Panc1 (cell line): ENCODE measurements around the gene TMEM254. TPM values are rescaled to one million over a fixed set of nuclear protein-coding genes. Genes with fewer than 3 reads are reported as not detected.

ENCODE experiments used
- ATAC-seq: fragments of 200-7000 bp; cut with Tn5 transposase; 2 replicates; pipeline ENCODE4 v1.9.1; 2020; ENCODE audit warnings: mild to moderate bottlenecking, moderate library complexity
- BruUV-seq: library from RNA; stranded (reverse); fragments of 400-500 nt; replicated peaks from 2 replicates; lab custom pipeline; 2021; lab: Mats Ljungman, UMichigan
- CTCF ChIA-PET: fragments of 300-600 bp; sonication (Branson Sonifier 250); formaldehyde crosslinking; loops from one replicate; lab custom pipeline; 2022; ENCODE audit warnings: antibody characterized with exemption; lab: Charles Lee
- POLR2A ChIA-PET: fragments of 300-600 bp; sonication (Branson Sonifier 250); formaldehyde crosslinking; loops from one replicate; lab custom pipeline; 2022; ENCODE audit warnings: antibody characterized with exemption; lab: Charles Lee
- DNase-seq: peaks from one replicate; pipeline ENCODE4 v3.0.0-alpha.2; 2010; ENCODE audit warnings: low read depth, low spot score
- H3K27ac ChIP-seq: 2 replicates; pipeline ENCODE4 v1.5.1; 2011; ENCODE audit warnings: mild to moderate bottlenecking, low read length, inconsistent platforms
- H3K27me3 ChIP-seq: fragments of 200-500 bp; sonication (Bioruptor generic); 2 replicates; pipeline ENCODE4 v1.6.0; 2014; ENCODE audit warnings: low read length, inconsistent platforms; ENCODE audit not compliant: control insufficient read depth, insufficient read depth
- H3K36me3 ChIP-seq: fragments of 200-500 bp; sonication (Bioruptor generic); 2 replicates; pipeline ENCODE4 v1.5.1; 2014; ENCODE audit warnings: inconsistent platforms, mild to moderate bottlenecking, low read length, moderate library complexity; ENCODE audit not compliant: control insufficient read depth, insufficient read depth
- H3K4me1 ChIP-seq: 2 replicates; pipeline ENCODE4 v1.5.1; 2011; ENCODE audit warnings: inconsistent platforms, mild to moderate bottlenecking, low read length, moderate library complexity; ENCODE audit not compliant: control insufficient read depth, insufficient read depth
- H3K4me3 ChIP-seq, 2 experiments: 2 replicates each; pipeline ENCODE4 v1.5.1; 2011 to 2012; ENCODE audit warnings: low read depth in 2 of 2, low read length in 2 of 2, mild to moderate bottlenecking in 2 of 2, inconsistent platforms in 1 of 2, moderate library complexity in 1 of 2
- H3K9me3 ChIP-seq: fragments of 200-500 bp; sonication (Bioruptor generic); 2 replicates; pipeline ENCODE4 v1.5.1; 2014; ENCODE audit warnings: low read depth, mild to moderate bottlenecking, inconsistent platforms, low read length, moderate library complexity; ENCODE audit not compliant: control insufficient read depth, insufficient read depth
- POLR2AphosphoS5 ChIP-seq: IDR thresholded peaks from 2 replicates; pipeline ENCODE4 v1.6.1; 2012; ENCODE audit warnings: mild to moderate bottlenecking, low read depth, low read length, moderate library complexity
- SIN3A ChIP-seq: IDR thresholded peaks from 2 replicates; pipeline ENCODE4 v1.6.1; 2012; ENCODE audit warnings: low read depth, mild to moderate bottlenecking, low read length, moderate library complexity, borderline replicate concordance; ENCODE audit not compliant: insufficient read depth
- TCF7L2 ChIP-seq: IDR thresholded peaks from 2 replicates; pipeline ENCODE4 v1.6.1; 2011; ENCODE audit warnings: mild to moderate bottlenecking, low read depth, low read length, inconsistent platforms
- in situ Hi-C: cut with HindIII; loops from 2 replicates; pipeline ENCODE4 v1.10.0; 2016; ENCODE audit warnings: low sequenced_read_pairs, low pct_unique_long_range_greater_than_20kb
- intact Hi-C: fragments of 100-400 bp; cut with micrococcal nuclease; formaldehyde crosslinking; loops from one replicate; pipeline ENCODE4 v1.10.0; 2022; ENCODE audit not compliant: unreplicated experiment
- total RNA-seq: library from RNA; stranded (reverse); gene quantifications from one replicate; pipeline ENCODE4 v1.2.1, GENCODE V29; 2021; ENCODE audit not compliant: unreplicated experiment
- TF ChIP-seq, protein P1 (sequence below), 2 experiments: IDR thresholded peaks; 2 replicates each; pipeline ENCODE4 v1.6.1; 2011 to 2012; ENCODE audit warnings: low read depth in 2 of 2, control low read depth in 1 of 2, low read length in 1 of 2, mild to moderate bottlenecking in 1 of 2, moderate library complexity in 1 of 2; ENCODE audit not compliant: insufficient read depth in 1 of 2
- TF ChIP-seq, protein P2 (sequence below): fragments of 450-650 bp; IDR thresholded peaks from 2 replicates; pipeline ENCODE4 v1.5.1; 2017; ENCODE audit warnings: mild to moderate bottlenecking

The TMEM254 gene
- total RNA-seq, 1 experiment from 2014 or later = 28.8 TPM

DNA sequence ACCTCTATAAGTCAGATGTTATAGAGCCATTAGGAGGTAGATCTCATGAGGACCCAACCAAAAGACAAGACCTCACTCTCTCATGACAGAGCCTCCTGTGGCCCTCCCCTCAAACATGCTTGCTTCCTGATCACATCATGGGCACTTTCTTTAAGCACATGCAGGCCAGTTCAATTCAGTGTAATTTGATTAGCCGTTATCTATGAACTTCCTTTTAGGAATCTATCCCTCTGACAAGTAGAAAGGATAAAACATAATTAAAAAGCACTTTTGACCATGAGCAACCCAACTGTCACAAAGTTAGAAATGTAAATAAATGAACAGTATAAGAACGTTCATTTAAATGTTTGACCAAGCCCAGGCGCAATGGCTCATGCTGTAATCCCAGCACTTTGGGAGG lies 27.7 kb upstream of the TMEM254 start:
- TF ChIP-seq POLR2AphosphoS5 = no peak
- TF ChIP-seq TCF7L2 = no peak
- Histone ChIP-seq H3K36me3 (no peaks in the 10 kb centered on the region), H3K27me3 (no peaks in the 10 kb centered on the region; the same call in 1 of the 2 replicates), H3K27ac (no peak overlapping the region), H3K4me1 (no peaks in the 10 kb centered on the region), H3K9me3 (no peaks in the 10 kb centered on the region), H3K4me3 (no peak overlapping the region)
- DNase-seq (no peak), ATAC-seq (no peak)
- CTCF ChIA-PET = no interaction called here
- BruUV-seq = no TSS peak
- in situ Hi-C loops = no loop called here
- intact Hi-C loops = no loop called here
- POLR2A ChIA-PET = no interaction called here

DNA sequence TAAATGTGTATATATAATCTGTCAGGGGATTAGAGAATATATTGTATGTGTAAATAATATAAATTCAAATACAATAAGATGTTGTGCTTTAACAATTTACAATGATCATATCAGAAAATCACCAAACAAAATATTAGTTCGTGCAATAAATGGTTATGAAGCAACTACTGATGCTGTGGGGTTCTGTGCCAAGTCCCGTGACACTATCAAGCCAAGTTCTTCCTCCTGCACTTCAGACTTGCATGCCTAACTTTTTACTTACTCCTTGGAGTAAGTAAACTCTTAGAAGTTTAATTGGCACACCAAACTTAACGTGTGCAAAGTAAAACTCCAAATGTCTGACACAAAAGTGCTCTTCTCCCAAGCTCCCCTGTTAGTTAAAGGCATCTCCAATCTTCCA lies 26.5 kb upstream of the TMEM254 start:
- Histone ChIP-seq H3K9me3 (no peaks in the 10 kb centered on the region), H3K27ac (no peak overlapping the region), H3K4me1 (no peaks in the 10 kb centered on the region), H3K36me3 (no peaks in the 10 kb centered on the region), H3K27me3 (no peaks in the 10 kb centered on the region; the same call in 1 of the 2 replicates), H3K4me3 (no peak overlapping the region)
- ATAC-seq = no peak
- no peak for DNase-seq
- no TSS peak for BruUV-seq
- intact Hi-C loops (no loop called here), in situ Hi-C loops (no loop called here)
- ChIA-PET POLR2A (no interaction called here), CTCF (no interaction called here)
- TF ChIP-seq POLR2AphosphoS5 = no peak
- no peak for TF ChIP-seq SIN3A

DNA sequence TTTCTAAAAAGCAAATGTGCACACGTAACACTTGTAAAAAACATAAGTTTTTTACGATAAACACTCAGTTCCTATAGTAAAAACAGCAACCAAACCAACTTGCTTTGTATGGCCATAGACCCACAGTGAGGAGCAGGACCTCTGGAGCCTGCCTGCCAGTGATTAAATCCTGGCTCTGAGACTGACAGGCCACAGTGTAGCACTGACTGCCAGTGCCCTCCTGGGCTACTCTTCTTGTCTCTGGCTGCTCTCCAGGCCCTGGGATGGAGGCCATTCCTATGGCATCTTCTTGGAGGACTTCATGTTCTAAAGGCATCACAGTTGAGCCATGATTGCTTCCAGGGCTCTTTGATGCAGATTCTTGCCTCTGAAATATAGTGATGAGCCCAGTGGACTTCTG lies 22.7 kb upstream of the TMEM254 start:
- no peak for ATAC-seq
- no peaks in the 10 kb centered on the region for H3K4me1 ChIP-seq
- TF ChIP-seq TCF7L2 (no peak), SIN3A (no peak)
- intact Hi-C loops = no loop called here
- H3K27ac ChIP-seq = no peak overlapping the region
- H3K9me3 ChIP-seq = no peaks in the 10 kb centered on the region
- ChIA-PET CTCF (no interaction called here), POLR2A (no interaction called here)
- in situ Hi-C loops = no loop called here
- no peak for DNase-seq
- no peaks in the 10 kb centered on the region; the same call in 1 of the 2 replicates for H3K27me3 ChIP-seq
- no peak overlapping the region for H3K4me3 ChIP-seq
- no TSS peak for BruUV-seq
- no peaks in the 10 kb centered on the region for H3K36me3 ChIP-seq

DNA sequence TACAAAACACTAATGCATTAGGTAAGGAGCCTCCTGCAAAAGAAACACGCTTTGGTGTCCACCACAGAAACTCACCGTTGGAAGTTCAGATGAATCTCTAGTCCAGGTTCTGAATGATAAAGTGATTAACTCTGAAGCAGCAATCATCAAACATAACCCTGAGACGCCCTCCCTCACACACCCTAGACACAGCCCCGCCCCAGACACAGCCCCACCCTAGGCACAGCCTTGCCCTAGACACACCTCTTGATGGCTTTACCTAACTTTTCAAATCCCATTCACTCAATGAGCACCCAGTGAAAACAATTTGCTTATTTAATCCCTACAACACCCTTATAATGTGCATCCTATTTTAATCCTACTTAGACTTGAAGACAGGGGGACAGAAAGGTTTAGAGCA lies 21.3 kb upstream of the TMEM254 start:
- ChIA-PET POLR2A (no interaction called here), CTCF (no interaction called here)
- no TSS peak for BruUV-seq
- Histone ChIP-seq H3K4me3 (no peak overlapping the region), H3K27me3 (no peaks in the 10 kb centered on the region), H3K36me3 (no peaks in the 10 kb centered on the region), H3K27ac (no peak overlapping the region), H3K9me3 (no peaks in the 10 kb centered on the region), H3K4me1 (no peaks in the 10 kb centered on the region)
- in situ Hi-C loops = no loop called here
- ATAC-seq (no peak), DNase-seq (no peak)
- intact Hi-C loops = no loop called here
- TF ChIP-seq, protein P1, sequence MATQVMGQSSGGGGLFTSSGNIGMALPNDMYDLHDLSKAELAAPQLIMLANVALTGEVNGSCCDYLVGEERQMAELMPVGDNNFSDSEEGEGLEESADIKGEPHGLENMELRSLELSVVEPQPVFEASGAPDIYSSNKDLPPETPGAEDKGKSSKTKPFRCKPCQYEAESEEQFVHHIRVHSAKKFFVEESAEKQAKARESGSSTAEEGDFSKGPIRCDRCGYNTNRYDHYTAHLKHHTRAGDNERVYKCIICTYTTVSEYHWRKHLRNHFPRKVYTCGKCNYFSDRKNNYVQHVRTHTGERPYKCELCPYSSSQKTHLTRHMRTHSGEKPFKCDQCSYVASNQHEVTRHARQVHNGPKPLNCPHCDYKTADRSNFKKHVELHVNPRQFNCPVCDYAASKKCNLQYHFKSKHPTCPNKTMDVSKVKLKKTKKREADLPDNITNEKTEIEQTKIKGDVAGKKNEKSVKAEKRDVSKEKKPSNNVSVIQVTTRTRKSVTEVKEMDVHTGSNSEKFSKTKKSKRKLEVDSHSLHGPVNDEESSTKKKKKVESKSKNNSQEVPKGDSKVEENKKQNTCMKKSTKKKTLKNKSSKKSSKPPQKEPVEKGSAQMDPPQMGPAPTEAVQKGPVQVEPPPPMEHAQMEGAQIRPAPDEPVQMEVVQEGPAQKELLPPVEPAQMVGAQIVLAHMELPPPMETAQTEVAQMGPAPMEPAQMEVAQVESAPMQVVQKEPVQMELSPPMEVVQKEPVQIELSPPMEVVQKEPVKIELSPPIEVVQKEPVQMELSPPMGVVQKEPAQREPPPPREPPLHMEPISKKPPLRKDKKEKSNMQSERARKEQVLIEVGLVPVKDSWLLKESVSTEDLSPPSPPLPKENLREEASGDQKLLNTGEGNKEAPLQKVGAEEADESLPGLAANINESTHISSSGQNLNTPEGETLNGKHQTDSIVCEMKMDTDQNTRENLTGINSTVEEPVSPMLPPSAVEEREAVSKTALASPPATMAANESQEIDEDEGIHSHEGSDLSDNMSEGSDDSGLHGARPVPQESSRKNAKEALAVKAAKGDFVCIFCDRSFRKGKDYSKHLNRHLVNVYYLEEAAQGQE (IDR thresholded peaks at IDR 0.05; ENCODE audit: insufficient read depth in 1 of 2, low read depth in 2 of 2, low read length in 1 of 2) = no peak
- no peak for TF ChIP-seq POLR2AphosphoS5
- TF ChIP-seq, protein P2, sequence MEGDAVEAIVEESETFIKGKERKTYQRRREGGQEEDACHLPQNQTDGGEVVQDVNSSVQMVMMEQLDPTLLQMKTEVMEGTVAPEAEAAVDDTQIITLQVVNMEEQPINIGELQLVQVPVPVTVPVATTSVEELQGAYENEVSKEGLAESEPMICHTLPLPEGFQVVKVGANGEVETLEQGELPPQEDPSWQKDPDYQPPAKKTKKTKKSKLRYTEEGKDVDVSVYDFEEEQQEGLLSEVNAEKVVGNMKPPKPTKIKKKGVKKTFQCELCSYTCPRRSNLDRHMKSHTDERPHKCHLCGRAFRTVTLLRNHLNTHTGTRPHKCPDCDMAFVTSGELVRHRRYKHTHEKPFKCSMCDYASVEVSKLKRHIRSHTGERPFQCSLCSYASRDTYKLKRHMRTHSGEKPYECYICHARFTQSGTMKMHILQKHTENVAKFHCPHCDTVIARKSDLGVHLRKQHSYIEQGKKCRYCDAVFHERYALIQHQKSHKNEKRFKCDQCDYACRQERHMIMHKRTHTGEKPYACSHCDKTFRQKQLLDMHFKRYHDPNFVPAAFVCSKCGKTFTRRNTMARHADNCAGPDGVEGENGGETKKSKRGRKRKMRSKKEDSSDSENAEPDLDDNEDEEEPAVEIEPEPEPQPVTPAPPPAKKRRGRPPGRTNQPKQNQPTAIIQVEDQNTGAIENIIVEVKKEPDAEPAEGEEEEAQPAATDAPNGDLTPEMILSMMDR = no peak
- TF ChIP-seq TCF7L2 = no peak
- TF ChIP-seq SIN3A = no peak
